ENCODE results near the gene PBX3. TPM values are rescaled to one million over a fixed set of nuclear protein-coding genes. Genes with fewer than 3 reads are reported as not detected.

The PBX3 gene
- total RNA-seq, 1 experiment from 2014 or later: 39.0 TPM

- intact Hi-C loops (cut with micrococcal nuclease; ENCODE audit: unreplicated experiment) (no loop called here), in situ Hi-C loops (cut with HindIII; ENCODE audit: low pct_unique_long_range_greater_than_20kb, low sequenced_read_pairs) (no loop called here)
- TF ChIP-seq REST (IDR thresholded peaks at IDR 0.05; ENCODE audit: insufficient read depth in 1 of 2, low read depth in 2 of 2, low read length in 1 of 2) (no peak), POLR2AphosphoS5 (IDR thresholded peaks at IDR 0.05; ENCODE audit: low read depth, low read length) (no peak), SIN3A (IDR thresholded peaks at IDR 0.05; ENCODE audit: borderline replicate concordance, insufficient read depth, low read depth, low read length) (no peak), TCF7L2 (IDR thresholded peaks at IDR 0.05; ENCODE audit: low read depth, low read length) (no peak), CTCF (IDR thresholded peaks at IDR 0.05) (no peak)
- POLR2A ChIA-PET: no interaction called here
- H3K27ac ChIP-seq (ENCODE audit: low read length): no peak overlapping the region
- no peaks in the 10 kb centered on the region for H3K4me1 ChIP-seq (ENCODE audit: control insufficient read depth, insufficient read depth, low read length)
- no peaks in the 10 kb centered on the region for H3K9me3 ChIP-seq (ENCODE audit: control insufficient read depth, insufficient read depth, low read depth, low read length)
- no peak overlapping the region for H3K4me3 ChIP-seq (ENCODE audit: low read depth in 2 of 2, low read length in 2 of 2)
- BruUV-seq (replicated peaks): no TSS peak
- no peaks in the 10 kb centered on the region for H3K27me3 ChIP-seq (ENCODE audit: control insufficient read depth, insufficient read depth, low read length)
- H3K36me3 ChIP-seq (ENCODE audit: control insufficient read depth, insufficient read depth, low read length): no peaks in the 10 kb centered on the region
- ATAC-seq (no peak), DNase-seq (ENCODE audit: low read depth, low spot score) (no peak)
- CTCF ChIA-PET: no interaction called here
These were observed 83.9 kb downstream of the PBX3 start for GRCh38 chr9:125831054-125831453.

GRCh38 chr9:125831616-125832015 lies 84.4 kb downstream of the PBX3 start:
- Histone ChIP-seq H3K4me3 (ENCODE audit: low read depth in 2 of 2, low read length in 2 of 2) (no peak overlapping the region), H3K4me1 (ENCODE audit: control insufficient read depth, insufficient read depth, low read length) (no peaks in the 10 kb centered on the region), H3K36me3 (ENCODE audit: control insufficient read depth, insufficient read depth, low read length) (no peaks in the 10 kb centered on the region), H3K9me3 (ENCODE audit: control insufficient read depth, insufficient read depth, low read depth, low read length) (no peaks in the 10 kb centered on the region), H3K27me3 (ENCODE audit: control insufficient read depth, insufficient read depth, low read length) (no peaks in the 10 kb centered on the region), H3K27ac (ENCODE audit: low read length) (no peak overlapping the region)
- no peak for DNase-seq (ENCODE audit: low read depth, low spot score)
- ATAC-seq: no peak
- intact Hi-C loops (cut with micrococcal nuclease; ENCODE audit: unreplicated experiment) (no loop called here), in situ Hi-C loops (cut with HindIII; ENCODE audit: low pct_unique_long_range_greater_than_20kb, low sequenced_read_pairs) (no loop called here)
- no TSS peak for BruUV-seq (replicated peaks)
- ChIA-PET POLR2A (no interaction called here), CTCF (no interaction called here)
- no peak for TF ChIP-seq TCF7L2 (IDR thresholded peaks at IDR 0.05; ENCODE audit: low read depth, low read length)
- no peak for TF ChIP-seq POLR2AphosphoS5 (IDR thresholded peaks at IDR 0.05; ENCODE audit: low read depth, low read length)

- BruUV-seq (replicated peaks): TSS peak; percentile 27
- in situ Hi-C loops (cut with HindIII; ENCODE audit: low pct_unique_long_range_greater_than_20kb, low sequenced_read_pairs): no loop called here
- Histone ChIP-seq H3K36me3 (ENCODE audit: control insufficient read depth, insufficient read depth, low read length) (no peaks in the 10 kb centered on the region), H3K27me3 (ENCODE audit: control insufficient read depth, insufficient read depth, low read length) (no peaks in the 10 kb centered on the region), H3K27ac (ENCODE audit: low read length) (no peak overlapping the region), H3K4me1 (ENCODE audit: control insufficient read depth, insufficient read depth, low read length) (no peaks in the 10 kb centered on the region; the same call in 1 of the 2 replicates), H3K4me3 (ENCODE audit: low read depth in 2 of 2, low read length in 2 of 2) (no peak overlapping the region), H3K9me3 (ENCODE audit: control insufficient read depth, insufficient read depth, low read depth, low read length) (no peaks in the 10 kb centered on the region)
- ATAC-seq (no peak), DNase-seq (ENCODE audit: low read depth, low spot score) (no peak)
- intact Hi-C loops (cut with micrococcal nuclease; ENCODE audit: unreplicated experiment): no loop called here
- POLR2A ChIA-PET: no interaction called here
- TF ChIP-seq CTCF (IDR thresholded peaks at IDR 0.05) (no peak), POLR2AphosphoS5 (IDR thresholded peaks at IDR 0.05; ENCODE audit: low read depth, low read length) (no peak), TCF7L2 (IDR thresholded peaks at IDR 0.05; ENCODE audit: low read depth, low read length) (no peak), REST (IDR thresholded peaks at IDR 0.05; ENCODE audit: insufficient read depth in 1 of 2, low read depth in 2 of 2, low read length in 1 of 2) (no peak), SIN3A (IDR thresholded peaks at IDR 0.05; ENCODE audit: borderline replicate concordance, insufficient read depth, low read depth, low read length) (no peak)
- CTCF ChIA-PET: no interaction called here
These were observed 88.5 kb downstream of the PBX3 start for GRCh38 chr9:125835655-125836054.
